Gastrocnemius medialis (tissue), 4 donors: ENCODE measurements around the gene KLHL30.

ENCODE experiments used
- CTCF ChIP-seq, 5 experiments: fragments of 450-650 bp in 3 of 5; fragments of 200-600 bp in 2 of 5; sonication (generic) in 2 of 5; IDR thresholded peaks in 4 of 5; conservative IDR thresholded peaks in 1 of 5; 1 replicate in 4 of 5; 2 replicates in 1 of 5; pipeline ENCODE4 v1.5.1; 2016 to 2019; ENCODE audit warnings: antibody characterized with exemption in 5 of 5, mild to moderate bottlenecking in 3 of 5, moderate library complexity in 3 of 5
- POLR2A ChIP-seq, 2 donors: fragments of 450-650 bp; IDR thresholded peaks; one replicate each; pipeline ENCODE4 v1.6.1; 2017; ENCODE audit warnings: antibody characterized with exemption in 2 of 2, mild to moderate bottlenecking in 2 of 2, moderate library complexity in 2 of 2

GRCh38 chr2:238123991-238124470, 14.4 kb upstream of the KLHL30 start:
- no peak for TF ChIP-seq CTCF (IDR thresholded peaks at IDR 0.05 in 4 of 5, conservative IDR thresholded peaks at IDR 0.05 in 1 of 5)
- TF ChIP-seq POLR2A (IDR thresholded peaks at IDR 0.05), result no peak
